ENCODE measurements around the gene TMC1. TPM values are rescaled to one million over a fixed set of nuclear protein-coding genes. Genes with fewer than 3 reads are reported as not detected.
A peak's percentile ranks its signal among the peaks of the same experiment; 100 is the strongest.

The TMC1 gene
- total RNA-seq, 1 experiment from 2014 or later, result 0.36 TPM

GRCh38 chr9:72565535-72565934, 44.1 kb downstream of the TMC1 start:
- ChIA-PET CTCF (interaction anchor here (0.6 kb wide), 1 partner anchor 133 kb away, joined by 3 read pairs; no protein-coding TSS in a partner anchor), POLR2A (no interaction called here)
- Histone ChIP-seq H3K4me1 (ENCODE audit: control insufficient read depth, insufficient read depth, low read length) (peaks cover 7% of the 10 kb centered on the region; the same call in 1 of the 2 replicates), H3K36me3 (ENCODE audit: control insufficient read depth, insufficient read depth, low read length) (no peaks in the 10 kb centered on the region), H3K27ac (ENCODE audit: low read length) (peak overlapping the region; percentile 70), H3K4me3 (ENCODE audit: low read depth in 2 of 2, low read length in 2 of 2) (no peak overlapping the region), H3K9me3 (ENCODE audit: control insufficient read depth, insufficient read depth, low read depth, low read length) (no peaks in the 10 kb centered on the region), H3K27me3 (ENCODE audit: control insufficient read depth, insufficient read depth, low read length) (no peaks in the 10 kb centered on the region)
- TF ChIP-seq CTCF (IDR thresholded peaks at IDR 0.05) (no peak), REST (IDR thresholded peaks at IDR 0.05; ENCODE audit: insufficient read depth in 1 of 2, low read depth in 2 of 2, low read length in 1 of 2) (no peak), TCF7L2 (IDR thresholded peaks at IDR 0.05; ENCODE audit: low read depth, low read length) (no peak), SIN3A (IDR thresholded peaks at IDR 0.05; ENCODE audit: borderline replicate concordance, insufficient read depth, low read depth, low read length) (no peak), POLR2AphosphoS5 (IDR thresholded peaks at IDR 0.05; ENCODE audit: low read depth, low read length) (no peak)
- ATAC-seq (no peak), DNase-seq (ENCODE audit: low read depth, low spot score) (no peak)
- no TSS peak for BruUV-seq (replicated peaks)
- in situ Hi-C loops (cut with HindIII; ENCODE audit: low pct_unique_long_range_greater_than_20kb, low sequenced_read_pairs), result no loop called here
- intact Hi-C loops (cut with micrococcal nuclease; ENCODE audit: unreplicated experiment), result no loop called here

GRCh38 chr9:72574156-72574810, 52.9 kb downstream of the TMC1 start:
- in situ Hi-C loops (cut with HindIII; ENCODE audit: low pct_unique_long_range_greater_than_20kb, low sequenced_read_pairs), result no loop called here
- Histone ChIP-seq H3K4me3 (ENCODE audit: low read depth in 2 of 2, low read length in 2 of 2) (no peak overlapping the region), H3K4me1 (ENCODE audit: control insufficient read depth, insufficient read depth, low read length) (peaks cover 25% of the 10 kb centered on the region), H3K27ac (ENCODE audit: low read length) (peak overlapping the region; percentile 95), H3K27me3 (ENCODE audit: control insufficient read depth, insufficient read depth, low read length) (no peaks in the 10 kb centered on the region), H3K9me3 (ENCODE audit: control insufficient read depth, insufficient read depth, low read depth, low read length) (no peaks in the 10 kb centered on the region), H3K36me3 (ENCODE audit: control insufficient read depth, insufficient read depth, low read length) (no peaks in the 10 kb centered on the region)
- CTCF ChIA-PET, result no interaction called here
- DNase-seq (ENCODE audit: low read depth, low spot score) (no peak), ATAC-seq (no peak)
- no peak for TF ChIP-seq REST (IDR thresholded peaks at IDR 0.05; ENCODE audit: insufficient read depth in 1 of 2, low read depth in 2 of 2, low read length in 1 of 2)
- TF ChIP-seq SIN3A (IDR thresholded peaks at IDR 0.05; ENCODE audit: borderline replicate concordance, insufficient read depth, low read depth, low read length), result no peak
- no peak for TF ChIP-seq CTCF (IDR thresholded peaks at IDR 0.05)
- no peak for TF ChIP-seq POLR2AphosphoS5 (IDR thresholded peaks at IDR 0.05; ENCODE audit: low read depth, low read length)
- TF ChIP-seq TCF7L2 (IDR thresholded peaks at IDR 0.05; ENCODE audit: low read depth, low read length), result no peak
- POLR2A ChIA-PET, result no interaction called here
- BruUV-seq (replicated peaks), result no TSS peak
- intact Hi-C loops (cut with micrococcal nuclease; ENCODE audit: unreplicated experiment), result no loop called here

All from Panc1 (cell line).